Skeletal muscle tissue (tissue), 4 donors: ENCODE data around the gene RASD2. TPM values are rescaled to one million over a fixed set of nuclear protein-coding genes. Genes with fewer than 3 reads are reported as not detected.

Source experiments
- H3K27ac ChIP-seq: one replicate; pipeline ENCODE4 v1.7.0; 2013; ENCODE audit warnings: mild to moderate bottlenecking, low read depth, low read length, inconsistent platforms
- H3K27me3 ChIP-seq, 3 donors: one replicate each; pipeline ENCODE4 v1.7.0; 2013; ENCODE audit warnings: low read length in 3 of 3; ENCODE audit not compliant: control insufficient read depth in 3 of 3, insufficient read depth in 3 of 3
- H3K36me3 ChIP-seq, 3 donors: one replicate each; pipeline ENCODE4 v1.7.0; 2013; ENCODE audit warnings: low read length in 3 of 3; ENCODE audit not compliant: control insufficient read depth in 3 of 3, insufficient read depth in 3 of 3
- H3K4me1 ChIP-seq, 3 donors: one replicate each; pipeline ENCODE4 v1.7.0; 2013; ENCODE audit warnings: low read length in 3 of 3, mild to moderate bottlenecking in 3 of 3; ENCODE audit not compliant: control insufficient read depth in 3 of 3, insufficient read depth in 3 of 3
- H3K4me3 ChIP-seq, 3 donors: one replicate each; pipeline ENCODE4 v1.7.0; 2013; ENCODE audit warnings: low read length in 3 of 3
- H3K9ac ChIP-seq, 3 donors: one replicate each; pipeline ENCODE4 v1.7.0; 2013; ENCODE audit warnings: low read length in 3 of 3, mild to moderate bottlenecking in 3 of 3, moderate library complexity in 2 of 3, low read depth in 1 of 3
- H3K9me3 ChIP-seq, 3 donors: one replicate each; pipeline ENCODE4 v1.7.0; 2013; ENCODE audit warnings: low read length in 3 of 3; ENCODE audit not compliant: control insufficient read depth in 3 of 3
- total RNA-seq: library from RNA; depleted of rRNA; stranded (reverse); fragments of >200 nt; gene quantifications from one replicate; pipeline ENCODE4 v1.2.3, GENCODE V29; 2014
- donor health status: Osteomylitis.

The RASD2 gene
- total RNA-seq, 1 donor from 2014 or later: 1.0 TPM

GRCh38 chr22:35597692-35598395 is 57.2 kb downstream of the RASD2 start:
- H3K36me3 ChIP-seq: peaks cover 0 to 6% (median 0%) of the 10 kb centered on the region in 3 donors
- no peak overlapping the region for H3K4me3 ChIP-seq
- peaks cover 35 to 91% (median 64%) of the 10 kb centered on the region in 3 donors for H3K4me1 ChIP-seq
- H3K27ac ChIP-seq: peak overlapping the region; percentile 67
- H3K27me3 ChIP-seq: no peaks in the 10 kb centered on the region
- peak overlapping the region in 2 of 3 donors; percentile 19 to 73 for H3K9ac ChIP-seq
- H3K9me3 ChIP-seq: no peaks in the 10 kb centered on the region

DNA sequence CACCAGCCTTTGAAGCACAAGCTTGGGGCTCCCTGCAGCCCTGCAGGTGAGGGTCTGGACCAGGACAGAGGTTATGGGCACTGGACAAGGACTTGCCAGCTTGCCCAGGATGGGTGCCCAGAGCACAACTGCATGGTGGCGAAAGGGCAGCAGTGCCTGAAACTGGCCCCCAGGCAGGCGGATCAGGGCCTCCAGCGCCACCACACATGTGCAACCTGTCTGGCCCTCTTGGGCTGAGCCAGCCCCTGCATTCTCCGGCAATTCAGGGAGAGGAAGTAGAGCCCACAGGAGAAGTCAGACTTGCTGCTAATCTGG is 57.7 kb downstream of the RASD2 start:
- Histone ChIP-seq H3K4me3 (no peak overlapping the region), H3K9me3 (no peaks in the 10 kb centered on the region), H3K27me3 (no peaks in the 10 kb centered on the region), H3K9ac (peak overlapping the region; percentile 2 to 73 (median 14)), H3K4me1 (peaks cover 30 to 90% (median 62%) of the 10 kb centered on the region in 3 donors), H3K27ac (peak overlapping the region; percentile 67), H3K36me3 (peaks cover 0 to 6% (median 0%) of the 10 kb centered on the region in 3 donors)

- Histone ChIP-seq H3K4me1 (peaks cover 22 to 80% (median 52%) of the 10 kb centered on the region in 3 donors), H3K9ac (peak overlapping the region in 1 of 3 donors; percentile 17), H3K27ac (peak overlapping the region; percentile 67), H3K27me3 (no peaks in the 10 kb centered on the region), H3K4me3 (no peak overlapping the region), H3K9me3 (no peaks in the 10 kb centered on the region), H3K36me3 (peaks cover 0 to 6% (median 0%) of the 10 kb centered on the region in 3 donors)
Observed at GRCh38 chr22:35599364-35599763, 58.7 kb downstream of the RASD2 start.

DNA sequence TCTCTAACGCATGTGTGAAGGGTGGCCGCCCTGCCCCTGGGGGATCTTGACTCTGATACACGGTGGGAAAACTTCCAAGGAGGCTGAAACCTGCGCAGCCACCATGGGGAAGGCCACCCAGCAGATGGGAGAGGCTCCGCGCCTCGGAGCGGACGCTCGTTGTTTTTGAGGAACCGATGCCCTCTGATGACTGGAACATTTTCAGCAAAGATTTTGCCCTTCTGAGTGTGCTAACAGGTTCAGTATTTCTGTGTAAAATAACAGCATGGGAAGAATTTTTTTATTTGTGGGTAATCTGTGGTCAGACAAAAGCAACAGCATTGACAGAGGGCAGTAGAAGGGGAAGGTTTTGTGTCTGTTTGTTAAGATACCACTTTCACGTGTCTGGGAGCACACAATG is 59.8 kb downstream of the RASD2 start:
- Histone ChIP-seq H3K9me3 (no peaks in the 10 kb centered on the region), H3K27ac (peak overlapping the region; percentile 67), H3K9ac (peak overlapping the region in 1 of 3 donors; percentile 8), H3K27me3 (no peaks in the 10 kb centered on the region), H3K4me1 (peaks cover 22 to 81% (median 52%) of the 10 kb centered on the region in 3 donors), H3K36me3 (peaks cover 0 to 6% (median 0%) of the 10 kb centered on the region in 3 donors), H3K4me3 (no peak overlapping the region)

GRCh38 chr22:35601013-35601580 is 60.5 kb downstream of the RASD2 start:
- Histone ChIP-seq H3K4me1 (peaks cover 24 to 81% (median 55%) of the 10 kb centered on the region in 3 donors), H3K4me3 (no peak overlapping the region), H3K27me3 (no peaks in the 10 kb centered on the region), H3K9me3 (no peaks in the 10 kb centered on the region), H3K9ac (no peak overlapping the region), H3K36me3 (peaks cover 0 to 6% (median 0%) of the 10 kb centered on the region in 3 donors), H3K27ac (no peak overlapping the region)

GRCh38 chr22:35601743-35602615 is 61.3 kb downstream of the RASD2 start:
- H3K27me3 ChIP-seq: no peaks in the 10 kb centered on the region
- peaks cover 1 to 8% (median 3%) of the 10 kb centered on the region in 3 donors for H3K36me3 ChIP-seq
- peak overlapping the region in 1 of 3 donors; percentile 57 for H3K9ac ChIP-seq
- H3K4me1 ChIP-seq: peaks cover 29 to 83% (median 59%) of the 10 kb centered on the region in 3 donors
- H3K9me3 ChIP-seq: no peaks in the 10 kb centered on the region
- H3K27ac ChIP-seq: peak overlapping the region; percentile 77
- no peak overlapping the region for H3K4me3 ChIP-seq

Other genes starting within 250 kb of the RASD2 start
- gene TOM1, start 240.9 kb upstream of the RASD2 start, total RNA-seq: 14.1 TPM
- gene HMOX1, start 159.7 kb upstream of the RASD2 start, total RNA-seq: 14.6 TPM
- gene MCM5, start 140.7 kb upstream of the RASD2 start, total RNA-seq: 25.1 TPM
- gene MB, start 76.5 kb downstream of the RASD2 start, total RNA-seq: 84.5 TPM
- 5.2 TPM for gene APOL6, start 107.6 kb downstream of the RASD2 start, total RNA-seq
- 1.6 TPM for gene APOL5, start 177.0 kb downstream of the RASD2 start, total RNA-seq